ENCODE data around the gene PABPC3. TPM values are rescaled to one million over a fixed set of nuclear protein-coding genes. Genes with fewer than 3 reads are reported as not detected.

The PABPC3 gene
- total RNA-seq, 2 experiments from 2014 or later: 1.8 to 1.9 TPM

GRCh38 chr13:25085125-25085742 is 10.7 kb upstream of the PABPC3 start:
- CTCF ChIA-PET: interaction anchor here (0.7 to 2.6 kb wide), 8 partner anchors 10 to 291 kb away, joined by 3 to 24 read pairs (median 4); partner anchors contain the start of gene PABPC3

GRCh38 chr13:25088562-25089221 is 7.2 kb upstream of the PABPC3 start:
- H3K27ac Mint-ChIP-seq: no peak overlapping the region
- H3K36me3 Mint-ChIP-seq (ENCODE audit: low read depth): no peaks in the 10 kb centered on the region
- intact Hi-C loops (cut with micrococcal nuclease): no loop called here
- CTCF ChIA-PET: interaction anchor here (2.4 kb wide), 1 partner anchor 26 kb away, joined by 5 read pairs; no protein-coding TSS in a partner anchor
- peaks cover 11% of the 10 kb centered on the region for H3K27me3 Mint-ChIP-seq
- no peak for TF ChIP-seq CTCF (IDR thresholded peaks at IDR 0.05)
- POLR2A ChIA-PET: no interaction called here
- ATAC-seq: no peak
- no peak for DNase-seq
- no peak overlapping the region for H3K4me3 Mint-ChIP-seq
- no peaks in the 10 kb centered on the region for H3K4me1 Mint-ChIP-seq (ENCODE audit: low read depth)
- no peaks in the 10 kb centered on the region for H3K9me3 Mint-ChIP-seq

More at GRCh38 chr13:25085125-25085742, 10.7 kb upstream of the PABPC3 start:
- Mint-ChIP-seq H3K4me3 (no peak overlapping the region), H3K36me3 (ENCODE audit: low read depth) (no peaks in the 10 kb centered on the region), H3K27me3 (peaks cover 5% of the 10 kb centered on the region), H3K4me1 (ENCODE audit: low read depth) (no peaks in the 10 kb centered on the region), H3K27ac (no peak overlapping the region), H3K9me3 (no peaks in the 10 kb centered on the region)
- ATAC-seq (no peak), DNase-seq (peak; percentile 34)
- intact Hi-C loops (cut with micrococcal nuclease): no loop called here
- TF ChIP-seq CTCF (IDR thresholded peaks at IDR 0.05): peak; percentile 54
- POLR2A ChIA-PET: no interaction called here

GRCh38 chr13:25097426-25097825 is 1.5 kb downstream of the PABPC3 start:
- Mint-ChIP-seq H3K4me1 (ENCODE audit: low read depth) (no peaks in the 10 kb centered on the region), H3K27me3 (peaks cover 35% of the 10 kb centered on the region), H3K4me3 (no peak overlapping the region), H3K9me3 (no peaks in the 10 kb centered on the region), H3K27ac (no peak overlapping the region), H3K36me3 (ENCODE audit: low read depth) (no peaks in the 10 kb centered on the region)
- intact Hi-C loops (cut with micrococcal nuclease): no loop called here
- ChIA-PET POLR2A (no interaction called here), CTCF (interaction anchor here (2.5 to 3.7 kb wide), 2 partner anchors 13 to 16 kb away, joined by 7 to 25 read pairs; no protein-coding TSS in a partner anchor)
- DNase-seq (no peak), ATAC-seq (no peak)
- no peak for TF ChIP-seq CTCF (IDR thresholded peaks at IDR 0.05)

- Mint-ChIP-seq H3K27ac (no peak overlapping the region), H3K36me3 (ENCODE audit: low read depth) (no peaks in the 10 kb centered on the region), H3K4me1 (ENCODE audit: low read depth) (no peaks in the 10 kb centered on the region), H3K9me3 (no peaks in the 10 kb centered on the region), H3K27me3 (peaks cover 8% of the 10 kb centered on the region), H3K4me3 (no peak overlapping the region)
- intact Hi-C loops (cut with micrococcal nuclease): no loop called here
- ChIA-PET POLR2A (no interaction called here), CTCF (interaction anchor here (1.9 kb wide), 1 partner anchor 10 kb away, joined by 11 read pairs; no protein-coding TSS in a partner anchor)
- no peak for TF ChIP-seq CTCF (IDR thresholded peaks at IDR 0.05)
- DNase-seq: no peak
- no peak for ATAC-seq
These were observed 7.8 kb downstream of the PABPC3 start for GRCh38 chr13:25103711-25104110.

- no peak for ATAC-seq
- Mint-ChIP-seq H3K4me1 (ENCODE audit: low read depth) (no peaks in the 10 kb centered on the region), H3K36me3 (ENCODE audit: low read depth) (no peaks in the 10 kb centered on the region), H3K27ac (no peak overlapping the region), H3K4me3 (no peak overlapping the region), H3K9me3 (no peaks in the 10 kb centered on the region), H3K27me3 (peaks cover 3% of the 10 kb centered on the region)
- no peak for DNase-seq
- ChIA-PET CTCF (no interaction called here), POLR2A (no interaction called here)
- intact Hi-C loops (cut with micrococcal nuclease): no loop called here
- TF ChIP-seq CTCF (IDR thresholded peaks at IDR 0.05): no peak
These were observed 13.4 kb downstream of the PABPC3 start for GRCh38 chr13:25109341-25109740.

All from activated CD8-positive, alpha-beta T cell treated with anti-CD3 and anti-CD28 coated beads for 36 hours (primary cell).